H1 (cell line): Measurements from ENCODE around the gene CCDC24.

ENCODE experiments used
- BCL11A ChIP-seq, 2 experiments: IDR thresholded peaks; one replicate each; pipeline ENCODE4 v1.6.1; 2011; ENCODE audit warnings: low read depth in 2 of 2, low read length in 2 of 2, mild to moderate bottlenecking in 2 of 2
- BRCA1 ChIP-seq: IDR thresholded peaks from 2 replicates; pipeline ENCODE4 v1.6.1; 2012; ENCODE audit warnings: low read depth, low read length, improper control_type of control experiment
- EGR1 ChIP-seq: IDR thresholded peaks from 2 replicates; pipeline ENCODE4 v1.6.1; 2011; ENCODE audit warnings: low read depth, low read length, borderline replicate concordance
- GABPA ChIP-seq: IDR thresholded peaks from 2 replicates; pipeline ENCODE4 v1.6.1; 2011; ENCODE audit warnings: mild to moderate bottlenecking, low read length, moderate library complexity, borderline replicate concordance; ENCODE audit not compliant: insufficient read depth
- GTF2F1 ChIP-seq: IDR thresholded peaks from 2 replicates; pipeline ENCODE4 v1.6.1; 2012; ENCODE audit warnings: low read depth, low read length, improper control_type of control experiment, borderline replicate concordance
- POLR2A ChIP-seq, 2 experiments: IDR thresholded peaks; 1 replicate in 1 of 2; 2 replicates in 1 of 2; pipeline ENCODE4 v1.6.1; 2011; ENCODE audit warnings: low read depth in 2 of 2, low read length in 2 of 2, mild to moderate bottlenecking in 2 of 2; ENCODE audit errors: control extremely low read depth in 1 of 2
- POLR2AphosphoS5 ChIP-seq: IDR thresholded peaks from 2 replicates; pipeline ENCODE4 v1.6.1; 2011; ENCODE audit warnings: low read depth, low read length
- SP4 ChIP-seq: IDR thresholded peaks from 2 replicates; pipeline ENCODE4 v1.6.1; 2012; ENCODE audit warnings: low read length, inconsistent platforms
- TCF12 ChIP-seq: IDR thresholded peaks from 2 replicates; pipeline ENCODE4 v1.6.1; 2011; ENCODE audit warnings: low read depth, mild to moderate bottlenecking, low read length
- TF ChIP-seq, protein P1 (sequence below), 3 experiments: IDR thresholded peaks; 1 replicate in 2 of 3; 2 replicates in 1 of 3; pipeline versions ENCODE4 v1.5.1 to v1.6.1; 2011; ENCODE audit warnings: low read length in 3 of 3, mild to moderate bottlenecking in 3 of 3, inconsistent platforms in 2 of 3, low read depth in 1 of 3, moderate library complexity in 1 of 3; ENCODE audit not compliant: insufficient read depth in 1 of 3; ENCODE audit errors: control extremely low read depth in 1 of 3

DNA sequence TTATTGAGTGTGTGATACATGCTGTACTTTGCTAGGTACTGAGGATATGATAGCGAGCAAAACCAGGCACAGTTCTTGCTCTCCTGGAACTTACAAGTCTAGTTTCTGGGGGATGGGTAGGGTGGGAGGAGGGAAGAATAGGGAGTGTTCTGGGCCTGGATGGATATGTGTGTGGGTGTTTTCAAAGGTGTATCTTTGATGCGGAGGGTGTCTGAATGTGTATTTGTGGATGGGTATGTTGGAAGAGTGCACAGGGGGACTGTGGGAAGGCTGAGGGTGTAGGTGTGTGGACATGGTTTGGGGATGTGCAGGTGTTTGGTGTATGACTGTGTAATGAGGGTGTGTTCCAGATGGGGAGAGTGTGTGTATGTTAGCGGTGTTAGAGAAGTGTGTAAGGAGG, 26.1 kb upstream of the CCDC24 start:
- TF ChIP-seq POLR2AphosphoS5 = no peak
- TF ChIP-seq, protein P1, sequence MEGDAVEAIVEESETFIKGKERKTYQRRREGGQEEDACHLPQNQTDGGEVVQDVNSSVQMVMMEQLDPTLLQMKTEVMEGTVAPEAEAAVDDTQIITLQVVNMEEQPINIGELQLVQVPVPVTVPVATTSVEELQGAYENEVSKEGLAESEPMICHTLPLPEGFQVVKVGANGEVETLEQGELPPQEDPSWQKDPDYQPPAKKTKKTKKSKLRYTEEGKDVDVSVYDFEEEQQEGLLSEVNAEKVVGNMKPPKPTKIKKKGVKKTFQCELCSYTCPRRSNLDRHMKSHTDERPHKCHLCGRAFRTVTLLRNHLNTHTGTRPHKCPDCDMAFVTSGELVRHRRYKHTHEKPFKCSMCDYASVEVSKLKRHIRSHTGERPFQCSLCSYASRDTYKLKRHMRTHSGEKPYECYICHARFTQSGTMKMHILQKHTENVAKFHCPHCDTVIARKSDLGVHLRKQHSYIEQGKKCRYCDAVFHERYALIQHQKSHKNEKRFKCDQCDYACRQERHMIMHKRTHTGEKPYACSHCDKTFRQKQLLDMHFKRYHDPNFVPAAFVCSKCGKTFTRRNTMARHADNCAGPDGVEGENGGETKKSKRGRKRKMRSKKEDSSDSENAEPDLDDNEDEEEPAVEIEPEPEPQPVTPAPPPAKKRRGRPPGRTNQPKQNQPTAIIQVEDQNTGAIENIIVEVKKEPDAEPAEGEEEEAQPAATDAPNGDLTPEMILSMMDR (IDR thresholded peaks at IDR 0.05; ENCODE audit: control extremely low read depth in 1 of 3, insufficient read depth in 1 of 3, low read depth in 1 of 3, low read length in 3 of 3) = no peak
- no peak for TF ChIP-seq BCL11A (IDR thresholded peaks at IDR 0.05; ENCODE audit: low read depth in 2 of 2, low read length in 2 of 2)
- no peak for TF ChIP-seq GTF2F1
- TF ChIP-seq BRCA1 = no peak
- no peak for TF ChIP-seq POLR2A (IDR thresholded peaks at IDR 0.05; ENCODE audit: control extremely low read depth in 1 of 2, low read depth in 2 of 2, low read length in 2 of 2)
- TF ChIP-seq SP4 = no peak
- TF ChIP-seq GABPA = no peak
- no peak for TF ChIP-seq TCF12
- TF ChIP-seq EGR1 = no peak
